GM19035 (cell line): Measurements from ENCODE around the gene CDC6.

Source experiments
- ATAC-seq: cut with Tn5 transposase; IDR thresholded peaks from one replicate; pipeline ENCODE4 v1.9.1; 2021; ENCODE audit not compliant: unreplicated experiment

Gene CDC6

DNA sequence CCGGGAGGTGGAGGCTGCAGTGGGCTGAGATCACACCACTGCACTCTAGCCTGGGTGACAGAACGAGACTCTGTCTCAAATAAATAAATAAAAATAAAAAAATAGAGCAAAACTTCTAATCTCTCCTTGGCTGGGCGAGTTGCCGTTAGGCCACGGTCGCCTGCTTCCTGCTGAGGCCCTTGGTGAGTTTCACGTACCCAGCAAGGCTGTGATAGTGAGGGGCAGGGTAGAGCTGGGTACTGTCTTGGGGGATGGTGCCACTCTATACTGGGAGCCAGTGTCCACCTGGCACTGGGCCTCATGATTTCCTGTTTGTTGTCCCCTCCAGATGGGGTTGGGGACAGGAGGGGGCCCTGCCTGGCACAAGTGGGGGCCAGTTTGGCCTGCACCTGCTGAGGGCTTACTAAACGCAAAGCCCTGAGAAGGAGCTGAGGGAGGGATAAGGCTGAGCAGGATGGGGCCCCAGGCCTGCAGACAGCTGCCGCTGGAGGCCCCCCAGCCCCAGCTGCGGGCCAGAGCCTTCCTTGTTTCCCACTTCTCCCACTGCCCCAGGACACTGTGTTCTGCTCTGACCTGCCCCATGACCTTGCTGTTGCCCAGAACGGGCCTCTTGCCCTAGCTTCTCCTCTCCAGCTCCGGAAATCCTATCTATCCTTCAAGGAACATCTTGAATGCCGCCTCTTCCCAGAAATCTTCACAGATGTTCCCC lies 51.4 kb downstream of the CDC6 start:
- ATAC-seq = no peak

DNA sequence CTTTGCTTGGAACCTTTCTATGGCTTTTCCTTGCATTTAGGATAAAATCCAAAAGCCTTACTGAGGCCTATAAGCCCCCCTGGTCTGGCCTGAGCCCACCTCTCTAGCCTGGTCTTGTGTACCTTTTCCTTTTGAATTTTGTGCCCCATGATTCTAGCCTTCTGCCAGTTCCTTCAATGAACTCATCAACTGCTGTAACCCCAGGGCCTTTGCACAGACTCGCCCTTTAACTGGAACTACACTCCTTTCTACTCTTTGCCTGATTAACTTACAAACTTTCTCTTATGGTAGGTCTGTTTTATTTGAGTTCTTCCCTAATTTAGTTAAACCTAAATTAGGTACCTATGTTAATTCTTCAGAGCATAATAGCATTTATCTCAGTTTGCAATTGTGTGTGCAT lies 52.6 kb downstream of the CDC6 start:
- ATAC-seq = no peak

- ATAC-seq = peak; percentile 81
These were observed 53.5 kb downstream of the CDC6 start for GRCh38 chr17:40340880-40341807.

- no peak for ATAC-seq
These were observed 54.3 kb downstream of the CDC6 start for GRCh38 chr17:40341808-40342503.

DNA sequence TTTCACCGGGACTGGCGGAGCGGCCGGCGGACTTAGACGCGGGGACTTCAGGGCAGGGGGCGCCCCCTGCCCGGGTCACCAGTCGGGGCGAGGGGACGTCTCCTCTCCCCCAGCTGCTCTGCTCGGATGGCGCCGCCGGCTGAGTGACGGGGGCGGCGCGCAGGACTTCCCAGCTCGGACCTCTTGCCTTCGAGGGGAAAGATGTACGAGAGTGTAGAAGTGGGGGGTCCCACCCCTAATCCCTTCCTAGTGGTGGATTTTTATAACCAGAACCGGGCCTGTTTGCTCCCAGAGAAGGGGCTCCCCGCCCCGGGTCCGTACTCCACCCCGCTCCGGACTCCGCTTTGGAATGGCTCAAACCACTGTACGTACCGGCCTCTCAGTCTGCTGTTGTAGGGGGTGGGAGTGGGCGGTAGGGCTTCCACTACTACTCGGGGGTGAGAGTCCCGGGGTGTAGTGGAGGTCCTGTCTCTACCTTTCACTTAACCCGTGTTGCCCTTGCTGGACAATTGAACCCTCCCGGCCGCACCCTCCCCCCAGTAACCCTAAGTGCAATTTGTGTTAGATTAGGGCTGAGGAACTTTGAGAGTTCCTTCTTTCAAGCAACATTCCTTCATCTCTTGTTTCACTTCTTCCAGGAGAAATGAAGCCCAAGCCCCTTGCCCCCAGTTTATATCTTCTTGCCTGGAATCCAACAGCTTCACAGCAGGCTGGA lies 55.0 kb downstream of the CDC6 start:
- ATAC-seq = no peak

GRCh38 chr17:40343219-40344119 lies 55.8 kb downstream of the CDC6 start:
- ATAC-seq = no peak

GRCh38 chr17:40344421-40345160 lies 56.9 kb downstream of the CDC6 start:
- ATAC-seq = no peak

GRCh38 chr17:40345161-40345993 lies 57.7 kb downstream of the CDC6 start:
- ATAC-seq = no peak

GRCh38 chr17:40345994-40346764 lies 58.5 kb downstream of the CDC6 start:
- no peak for ATAC-seq

GRCh38 chr17:40346765-40347158 lies 59.1 kb downstream of the CDC6 start:
- ATAC-seq = no peak

DNA sequence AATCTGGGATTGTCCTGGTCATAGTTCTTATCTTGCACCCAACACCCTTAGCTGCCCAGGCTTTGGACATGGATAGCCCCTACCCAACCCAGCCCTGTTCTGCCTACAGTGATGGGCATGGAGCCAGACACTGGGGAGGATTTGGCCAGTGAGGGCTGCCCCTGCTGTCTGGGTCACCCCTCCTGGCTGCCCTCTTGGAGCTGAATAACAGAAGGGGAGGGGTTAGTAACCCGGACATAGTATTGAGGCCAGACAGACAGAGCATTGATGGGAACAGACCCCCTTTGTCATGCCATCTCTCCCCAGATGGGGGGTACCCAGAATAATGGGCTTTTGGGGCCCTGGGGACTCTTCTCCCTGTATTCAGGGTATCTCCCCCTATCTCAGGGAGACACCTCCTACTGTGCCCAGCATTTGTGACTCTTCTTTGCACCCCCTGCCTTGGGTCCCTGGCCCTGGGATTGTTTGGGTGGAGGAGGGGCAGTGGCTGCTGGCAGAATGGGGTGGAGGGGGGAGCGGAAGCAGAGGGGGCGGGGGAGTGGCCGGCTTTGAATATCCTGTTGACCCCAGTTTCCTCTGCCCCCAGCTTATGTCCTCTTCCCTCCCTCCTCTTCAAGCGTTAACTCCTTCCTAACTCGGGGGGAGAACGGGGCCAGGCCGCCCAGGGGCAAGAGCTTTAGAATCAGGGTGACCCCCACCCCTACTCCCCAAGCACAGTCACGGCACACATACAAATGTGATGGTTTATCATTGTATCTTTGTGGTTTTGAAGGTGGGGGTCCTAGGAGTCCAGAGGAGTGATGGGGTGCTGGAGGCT lies 59.8 kb downstream of the CDC6 start:
- no peak for ATAC-seq

- ATAC-seq = no peak
These were observed 60.4 kb downstream of the CDC6 start for GRCh38 chr17:40348136-40348504.

DNA sequence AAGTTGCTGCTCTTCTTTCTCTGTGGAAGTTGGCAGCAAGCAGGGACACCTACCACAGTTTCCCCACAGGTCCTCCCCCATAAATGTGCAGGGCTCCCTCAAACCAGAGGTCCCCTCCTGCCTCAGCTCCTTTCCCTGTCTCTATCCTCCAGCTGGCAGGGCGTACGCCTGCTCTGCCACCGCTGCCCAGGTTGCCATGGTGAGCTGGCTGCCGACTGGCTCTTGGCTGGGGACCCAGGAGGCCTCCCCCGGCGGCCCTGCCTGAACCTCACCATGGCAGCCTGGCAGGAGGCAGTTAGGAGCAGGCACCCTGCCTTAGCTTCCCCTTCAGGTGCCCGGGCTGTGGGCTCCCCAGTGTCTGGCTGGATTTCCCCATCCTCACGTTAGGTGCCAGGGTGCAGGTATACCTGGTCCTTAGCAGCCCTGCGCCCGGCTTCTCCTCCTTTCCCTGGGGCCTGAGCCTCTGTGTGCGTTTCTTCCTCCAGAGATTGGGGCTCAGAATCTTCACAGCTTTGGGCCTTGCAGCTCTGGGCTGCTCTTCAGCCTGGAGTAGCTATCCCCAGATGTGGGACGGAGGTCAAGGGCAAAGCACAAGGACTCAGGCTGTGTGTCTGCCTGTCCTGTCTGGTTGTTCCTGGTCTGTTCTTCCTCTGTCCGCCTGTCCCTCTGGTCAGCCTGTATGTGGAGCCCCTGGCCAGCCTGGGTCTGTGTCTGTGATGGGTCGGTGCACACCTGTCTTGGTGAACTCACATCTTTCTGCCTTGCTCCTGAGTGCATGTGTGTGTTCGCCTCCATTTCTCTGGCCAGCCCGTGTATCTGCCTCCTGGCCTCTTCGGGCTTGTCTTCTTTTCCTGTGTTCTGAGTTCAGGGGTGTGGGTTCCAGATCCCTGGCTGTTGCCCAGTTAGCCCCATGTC lies 61.1 kb downstream of the CDC6 start:
- no peak for ATAC-seq

DNA sequence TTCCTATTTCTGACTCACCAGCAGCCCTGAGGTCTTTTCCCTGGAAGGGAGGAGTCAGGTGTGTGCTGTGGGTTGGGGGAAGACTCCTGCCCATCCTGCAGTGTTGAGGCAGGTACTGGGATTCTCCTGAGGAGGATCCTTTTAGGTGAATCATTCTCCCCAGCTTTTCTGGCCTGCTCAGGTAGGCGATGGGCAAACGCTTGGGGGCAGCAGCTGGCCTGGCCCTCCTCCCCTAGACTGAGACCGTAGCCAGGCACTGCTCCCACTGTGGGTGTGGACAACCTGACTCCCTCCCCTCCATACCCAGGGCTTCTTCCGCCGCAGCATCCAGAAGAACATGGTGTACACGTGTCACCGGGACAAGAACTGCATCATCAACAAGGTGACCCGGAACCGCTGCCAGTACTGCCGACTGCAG lies 61.8 kb downstream of the CDC6 start:
- ATAC-seq = no peak

DNA sequence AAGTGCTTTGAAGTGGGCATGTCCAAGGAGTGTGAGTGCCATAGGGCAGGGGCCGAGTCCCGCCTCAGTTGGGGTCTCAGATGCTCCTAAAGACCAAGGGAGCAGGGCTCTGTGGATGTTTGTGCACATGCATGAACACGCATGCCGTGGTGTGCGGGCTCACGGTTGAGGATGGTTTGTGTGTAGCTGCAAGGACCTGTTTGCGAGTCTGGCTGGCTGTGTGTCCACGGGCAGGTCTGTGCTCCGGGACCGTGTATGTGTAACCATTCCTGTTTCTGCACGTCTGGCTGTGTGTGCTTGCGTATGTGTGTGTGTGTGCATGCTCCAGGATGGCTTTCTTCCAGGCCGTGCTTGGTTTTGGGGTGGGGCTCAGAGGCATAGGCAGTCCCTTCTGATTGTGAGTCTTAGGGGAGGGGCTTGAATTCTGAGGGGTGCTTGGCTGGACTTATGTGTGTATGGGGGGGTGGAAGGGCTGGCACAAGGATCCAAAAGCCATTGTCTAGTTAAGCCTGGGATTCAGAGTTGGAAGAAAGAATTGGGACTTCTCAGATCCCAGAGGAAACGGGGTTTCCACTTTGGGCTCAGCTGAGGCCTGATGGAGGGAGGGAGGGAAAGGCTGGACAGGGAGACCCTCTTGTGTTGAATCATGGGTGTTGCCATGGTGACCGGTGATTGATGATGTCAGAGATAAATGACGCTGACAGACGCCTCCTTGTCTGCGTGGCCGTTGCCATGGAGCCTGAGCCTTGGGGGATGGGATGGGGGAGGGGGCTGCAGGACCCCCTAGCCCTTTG lies 62.4 kb downstream of the CDC6 start:
- ATAC-seq = no peak
